HG02610 (cell line): Measurements from ENCODE around the gene MAPK14.

Experiments
- ATAC-seq: cut with Tn5 transposase; IDR thresholded peaks from one replicate; pipeline ENCODE4 v1.9.1; 2021; ENCODE audit warnings: mild to moderate bottlenecking, moderate library complexity; ENCODE audit not compliant: unreplicated experiment

The MAPK14 gene

GRCh38 chr6:36034441-36034840 is 6.8 kb downstream of the MAPK14 start:
- ATAC-seq: no peak

DNA sequence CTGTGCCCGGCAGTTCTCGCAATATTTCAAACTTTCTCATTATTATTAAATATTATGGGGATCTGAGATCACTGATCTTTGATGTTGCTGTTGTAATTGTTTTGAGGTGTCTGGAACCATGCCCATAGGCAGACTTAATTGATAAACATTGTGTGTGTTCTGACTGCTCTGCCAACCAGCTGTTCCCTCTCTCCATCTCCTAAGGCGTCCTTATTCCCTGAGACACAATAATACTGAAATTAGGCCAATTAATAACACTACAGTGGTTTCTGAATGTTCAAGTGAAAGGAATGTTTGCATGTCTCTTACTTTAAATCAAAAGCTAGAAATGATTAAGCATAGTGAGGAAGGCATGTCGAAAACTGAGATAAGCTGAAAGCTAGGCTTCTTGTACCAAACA is 7.6 kb downstream of the MAPK14 start:
- ATAC-seq: peak; percentile 44

DNA sequence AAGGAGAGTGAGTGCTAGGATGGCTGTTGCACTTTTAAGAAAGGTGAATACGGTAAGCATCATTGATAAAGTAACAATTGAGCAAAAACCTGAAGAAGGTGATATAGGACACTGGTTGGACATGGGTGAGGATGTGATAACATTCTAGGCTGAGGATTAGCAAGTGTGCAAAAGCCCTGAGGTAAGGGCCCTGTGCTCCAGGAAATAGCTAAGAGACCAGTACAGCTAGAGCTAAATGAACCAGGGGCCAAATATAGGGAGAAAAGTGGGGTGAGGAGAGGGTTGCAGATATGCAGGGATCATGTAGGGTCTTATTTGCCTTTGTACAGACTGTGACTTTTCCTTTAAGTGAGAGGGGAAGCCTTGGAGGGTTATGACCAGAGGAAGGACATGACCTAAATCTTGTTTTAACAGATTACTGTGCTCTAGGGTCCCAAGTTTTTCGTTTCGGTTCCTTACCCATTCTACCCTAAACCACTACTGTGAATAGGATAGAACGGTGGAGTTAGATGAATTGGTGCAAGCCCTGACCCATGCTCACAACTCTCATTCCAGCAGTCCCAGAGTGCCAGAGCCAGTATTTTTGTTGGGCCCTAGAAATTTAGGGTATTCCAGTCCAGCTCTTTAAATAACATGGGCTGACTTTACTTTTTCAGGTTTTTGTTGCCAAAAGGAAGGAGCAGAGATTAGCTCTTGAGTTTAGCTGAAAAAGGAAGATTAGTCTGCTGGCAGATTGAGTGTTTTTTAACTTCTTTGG is 10.7 kb downstream of the MAPK14 start:
- ATAC-seq: no peak

DNA sequence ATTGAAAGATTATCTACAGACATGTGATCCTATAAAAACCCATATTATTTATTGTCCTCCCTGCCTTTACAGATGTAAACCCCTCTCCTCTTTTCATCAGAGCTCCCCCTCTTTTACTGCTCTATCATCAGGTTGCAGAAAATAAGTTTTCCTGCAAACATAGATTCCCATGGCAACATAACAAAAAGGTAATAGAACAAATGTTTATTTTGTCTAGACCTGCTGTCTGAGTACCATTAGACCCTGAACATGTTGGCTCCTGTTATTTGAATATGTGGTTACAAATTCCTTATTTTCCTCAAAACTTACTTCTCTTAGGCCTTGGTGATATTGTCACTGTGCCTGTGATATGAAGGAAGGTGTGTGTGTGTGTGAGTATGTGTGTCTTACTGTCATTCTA is 11.5 kb downstream of the MAPK14 start:
- ATAC-seq: no peak

GRCh38 chr6:36040958-36041357 is 13.3 kb downstream of the MAPK14 start:
- ATAC-seq: no peak

DNA sequence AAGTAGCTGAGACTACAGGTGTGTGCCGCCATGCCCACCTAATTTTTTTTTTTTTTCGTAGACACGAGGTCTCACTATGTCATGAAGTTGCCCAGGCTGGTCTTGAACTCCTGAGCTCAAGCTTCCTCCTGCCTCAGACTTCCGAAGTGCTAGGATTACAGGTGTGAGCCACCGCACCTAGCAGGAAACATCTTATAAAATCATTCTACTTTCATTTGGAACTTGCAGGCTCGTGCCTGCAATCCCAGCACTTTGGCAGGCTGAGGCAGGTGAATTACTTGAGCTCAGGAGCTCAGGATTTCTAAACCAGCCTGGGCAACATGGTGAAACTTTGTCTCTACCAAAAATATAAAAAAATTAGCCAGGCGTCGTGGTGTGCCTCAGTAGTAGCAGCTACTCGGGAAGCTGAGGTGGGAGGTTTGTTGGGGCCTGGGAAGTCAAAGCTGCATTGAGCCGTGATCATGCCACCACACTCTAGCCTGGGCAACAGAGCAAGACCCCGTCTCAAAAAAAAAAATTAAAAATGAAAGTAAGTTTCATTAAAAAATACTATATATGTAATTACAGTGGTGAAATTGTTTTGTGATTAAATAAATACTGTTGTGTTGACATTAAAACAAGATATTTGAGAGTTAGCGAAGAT is 15.1 kb downstream of the MAPK14 start:
- no peak for ATAC-seq

GRCh38 chr6:36049582-36049981 is 22.0 kb downstream of the MAPK14 start:
- no peak for ATAC-seq

DNA sequence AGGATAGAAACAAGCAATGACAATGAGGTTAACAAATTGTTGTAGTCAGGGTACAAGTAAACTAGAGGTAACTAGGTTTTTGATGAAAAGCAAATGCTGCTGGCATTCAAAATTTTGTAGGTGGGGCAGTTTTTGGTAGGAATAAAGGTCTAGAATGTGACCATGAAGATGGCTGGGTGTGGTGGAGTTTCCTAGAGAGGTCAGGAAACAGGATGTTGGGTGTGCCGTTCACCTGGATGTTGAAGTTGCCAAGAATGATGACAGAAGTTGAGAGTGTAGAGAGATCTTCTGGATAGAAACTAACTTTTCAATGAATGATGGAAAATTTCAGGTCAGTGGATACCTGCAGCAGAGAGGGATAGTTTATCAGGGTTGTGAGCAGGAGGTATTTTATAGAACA is 22.7 kb downstream of the MAPK14 start:
- no peak for ATAC-seq

GRCh38 chr6:36050947-36051710 is 23.5 kb downstream of the MAPK14 start:
- no peak for ATAC-seq

DNA sequence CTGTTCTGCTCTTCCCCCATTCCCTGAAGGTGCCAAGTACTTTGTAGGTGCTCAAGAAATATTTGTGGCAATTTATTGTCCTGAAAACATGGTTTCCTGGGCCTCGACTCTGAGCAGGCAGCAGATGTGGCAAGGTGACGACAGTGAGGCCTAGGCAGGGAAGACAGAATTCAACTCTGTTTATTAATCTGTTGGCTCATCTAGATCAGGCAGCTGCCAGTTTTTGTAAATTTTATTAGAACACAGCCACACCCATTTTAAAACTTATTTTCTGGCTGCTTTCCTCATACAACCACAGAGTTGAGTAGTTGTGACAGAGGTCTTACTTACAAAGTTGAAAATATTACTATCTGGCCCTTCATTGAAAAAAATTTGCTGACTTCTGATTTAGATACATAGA is 24.5 kb downstream of the MAPK14 start:
- no peak for ATAC-seq

GRCh38 chr6:36053878-36054277 is 26.3 kb downstream of the MAPK14 start:
- ATAC-seq: no peak

DNA sequence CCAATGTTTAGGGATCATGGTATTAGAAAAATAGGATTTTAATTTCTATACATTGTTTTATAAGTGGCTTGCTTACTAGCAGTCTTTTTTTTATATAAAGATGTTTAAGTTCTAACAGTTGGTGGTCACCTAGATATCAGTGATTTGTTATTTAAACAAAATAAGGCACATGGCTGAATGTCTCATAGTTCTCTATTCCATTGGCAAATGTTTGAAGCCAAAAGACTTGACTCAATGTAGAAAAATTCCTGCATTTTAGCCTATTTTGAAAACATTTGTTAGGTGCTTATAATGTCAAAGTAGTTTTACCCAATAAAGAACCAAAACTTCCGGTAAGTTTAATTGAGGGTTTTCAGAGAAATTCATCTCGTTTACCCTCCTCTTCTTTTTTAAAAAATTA is 26.8 kb downstream of the MAPK14 start:
- no peak for ATAC-seq

GRCh38 chr6:36054956-36055355 is 27.3 kb downstream of the MAPK14 start:
- ATAC-seq: no peak

DNA sequence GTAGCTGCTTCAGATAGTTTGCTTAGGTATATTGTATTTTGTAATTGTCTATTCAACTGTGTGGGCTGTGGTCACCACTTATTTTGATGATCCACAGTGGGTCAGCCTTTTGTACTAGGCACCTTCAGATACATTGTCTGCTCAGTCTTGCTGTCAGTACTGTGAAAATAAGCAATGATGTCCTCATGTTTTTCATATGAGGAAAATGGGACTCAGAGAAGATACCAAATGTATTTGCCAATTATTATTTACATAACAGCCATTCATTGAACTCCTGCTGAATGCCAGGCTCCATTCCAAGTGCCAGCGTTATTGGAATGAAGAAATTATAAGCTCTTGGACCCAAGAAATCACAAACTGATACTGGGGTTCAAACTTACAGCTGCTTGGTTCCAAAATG is 28.6 kb downstream of the MAPK14 start:
- no peak for ATAC-seq

GRCh38 chr6:36061236-36061635 is 33.6 kb downstream of the MAPK14 start:
- ATAC-seq: no peak

DNA sequence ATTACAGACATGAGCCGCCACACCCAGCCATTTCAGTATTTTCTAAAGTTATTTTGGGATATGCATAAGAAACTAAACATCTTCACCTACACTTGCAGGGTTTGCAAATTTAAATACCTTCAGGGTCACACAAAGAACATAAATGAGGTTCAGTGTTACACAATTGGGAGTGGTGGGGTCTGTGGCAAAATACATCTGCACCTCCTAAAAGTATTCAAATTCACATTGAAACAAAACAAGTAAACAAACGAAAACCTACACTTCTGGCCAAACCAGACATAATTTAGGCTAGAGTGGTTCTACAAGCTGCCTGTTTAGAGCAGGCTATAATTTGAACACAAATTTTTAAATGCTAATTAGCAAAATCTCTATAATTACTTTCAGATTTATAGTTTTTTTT is 34.6 kb downstream of the MAPK14 start:
- no peak for ATAC-seq

GRCh38 chr6:36063318-36064060 is 35.9 kb downstream of the MAPK14 start:
- no peak for ATAC-seq

- no peak for ATAC-seq
These were observed 37.3 kb downstream of the MAPK14 start for GRCh38 chr6:36064770-36065396.

DNA sequence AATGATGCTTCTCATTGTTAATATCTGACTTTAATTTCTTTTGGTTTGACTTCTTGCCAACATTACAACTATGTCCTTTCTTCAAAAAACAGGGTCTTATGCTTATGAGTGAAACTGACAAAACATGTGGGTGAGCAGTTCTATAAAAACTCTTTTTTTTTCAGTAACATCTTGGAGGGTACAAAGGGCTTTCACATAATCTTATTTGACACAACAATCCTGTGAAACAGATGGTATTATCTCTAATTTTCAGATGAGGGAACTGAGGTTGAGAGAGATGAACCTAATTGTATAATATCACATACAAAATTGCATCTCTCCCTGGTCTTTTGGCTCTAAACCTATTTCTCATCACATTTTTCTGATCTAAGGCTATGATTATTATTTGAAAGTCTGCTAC is 38.3 kb downstream of the MAPK14 start:
- no peak for ATAC-seq

DNA sequence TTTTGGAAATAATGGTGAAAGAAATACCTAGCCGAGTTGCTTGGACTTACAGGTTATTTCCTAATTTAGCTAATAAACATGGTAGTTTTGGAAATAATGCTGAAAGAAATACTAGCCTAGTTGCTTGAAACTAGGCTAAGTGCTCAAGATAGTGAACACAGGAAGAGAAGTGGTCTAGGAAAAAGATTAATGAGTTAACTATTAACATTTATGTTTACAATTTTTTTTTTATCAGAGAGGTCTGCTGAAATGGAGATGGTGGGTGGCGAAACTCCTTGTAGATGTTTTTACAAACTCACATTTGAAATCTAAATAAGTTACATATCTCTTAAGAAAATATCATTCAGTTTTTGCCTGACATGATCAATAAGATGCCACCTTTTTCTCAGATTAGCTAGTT is 39.2 kb downstream of the MAPK14 start:
- ATAC-seq: no peak
